ENCODE measurements around the gene UQCC2. TPM values are rescaled to one million over a fixed set of nuclear protein-coding genes. Genes with fewer than 3 reads are reported as not detected.

Gene UQCC2
- total and polyA plus RNA-seq, 4 donors: 6.8 to 75.9 (median 22.4) TPM

GRCh38 chr6:33688006-33688405 lies 23.5 kb downstream of the UQCC2 start:
- Histone ChIP-seq H3K27ac (ENCODE audit: low read depth in 1 of 2, low read length in 2 of 2) (no peak overlapping the region), H3K4me3 (ENCODE audit: low read depth in 1 of 3, low read length in 3 of 3) (no peak overlapping the region), H3K36me3 (ENCODE audit: control insufficient read depth in 4 of 4, insufficient read depth in 3 of 4, low read depth in 1 of 4, low read length in 3 of 4) (no peaks in the 10 kb centered on the region), H3K27me3 (ENCODE audit: control insufficient read depth in 4 of 4, insufficient read depth in 4 of 4, low read length in 3 of 4) (no peaks in the 10 kb centered on the region), H3K9me3 (ENCODE audit: control insufficient read depth in 4 of 4, low read length in 3 of 4) (no peaks in the 10 kb centered on the region), H3K4me1 (ENCODE audit: control insufficient read depth in 4 of 4, insufficient read depth in 4 of 4, low read length in 3 of 4) (no peaks in the 10 kb centered on the region), H3K9ac (ENCODE audit: low read depth in 1 of 2, low read length in 2 of 2) (no peak overlapping the region)
- no peak for TF ChIP-seq RXRA (IDR thresholded peaks at IDR 0.05)
- TF ChIP-seq ATF3 (IDR thresholded peaks at IDR 0.05): no peak
- TF ChIP-seq FOXA1 (IDR thresholded peaks at IDR 0.05): no peak
- TF ChIP-seq ZBTB33 (IDR thresholded peaks at IDR 0.05): no peak
- TF ChIP-seq HNF4G (IDR thresholded peaks at IDR 0.05): no peak
- no peak for DNase-seq (ENCODE audit: low spot score)
- 92% methylated on average over 20 of the region's 20 CpGs for WGBS

GRCh38 chr6:33686981-33687975 lies 24.2 kb downstream of the UQCC2 start:
- 92% methylated on average over 27 of the region's 27 CpGs for WGBS
- no peak for DNase-seq (ENCODE audit: low spot score)
- Histone ChIP-seq H3K27ac (ENCODE audit: low read depth in 1 of 2, low read length in 2 of 2) (no peak overlapping the region), H3K9ac (ENCODE audit: low read depth in 1 of 2, low read length in 2 of 2) (no peak overlapping the region), H3K4me3 (ENCODE audit: low read depth in 1 of 3, low read length in 3 of 3) (no peak overlapping the region), H3K36me3 (ENCODE audit: control insufficient read depth in 4 of 4, insufficient read depth in 3 of 4, low read depth in 1 of 4, low read length in 3 of 4) (no peaks in the 10 kb centered on the region), H3K27me3 (ENCODE audit: control insufficient read depth in 4 of 4, insufficient read depth in 4 of 4, low read length in 3 of 4) (no peaks in the 10 kb centered on the region), H3K4me1 (ENCODE audit: control insufficient read depth in 4 of 4, insufficient read depth in 4 of 4, low read length in 3 of 4) (no peaks in the 10 kb centered on the region), H3K9me3 (ENCODE audit: control insufficient read depth in 4 of 4, low read length in 3 of 4) (no peaks in the 10 kb centered on the region)
- TF ChIP-seq EGR1 (IDR thresholded peaks at IDR 0.05; ENCODE audit: low read depth in 2 of 2) (no peak), REST (IDR thresholded peaks at IDR 0.05) (no peak), NR2F2 (IDR thresholded peaks at IDR 0.05) (no peak), FOXA2 (IDR thresholded peaks at IDR 0.05) (no peak), JUND (IDR thresholded peaks at IDR 0.05) (no peak), YY1 (IDR thresholded peaks at IDR 0.05) (no peak)

All from liver (tissue), 9 donors.